ENCODE results near the gene TRIM8.

TRIM8 gene, protein sequence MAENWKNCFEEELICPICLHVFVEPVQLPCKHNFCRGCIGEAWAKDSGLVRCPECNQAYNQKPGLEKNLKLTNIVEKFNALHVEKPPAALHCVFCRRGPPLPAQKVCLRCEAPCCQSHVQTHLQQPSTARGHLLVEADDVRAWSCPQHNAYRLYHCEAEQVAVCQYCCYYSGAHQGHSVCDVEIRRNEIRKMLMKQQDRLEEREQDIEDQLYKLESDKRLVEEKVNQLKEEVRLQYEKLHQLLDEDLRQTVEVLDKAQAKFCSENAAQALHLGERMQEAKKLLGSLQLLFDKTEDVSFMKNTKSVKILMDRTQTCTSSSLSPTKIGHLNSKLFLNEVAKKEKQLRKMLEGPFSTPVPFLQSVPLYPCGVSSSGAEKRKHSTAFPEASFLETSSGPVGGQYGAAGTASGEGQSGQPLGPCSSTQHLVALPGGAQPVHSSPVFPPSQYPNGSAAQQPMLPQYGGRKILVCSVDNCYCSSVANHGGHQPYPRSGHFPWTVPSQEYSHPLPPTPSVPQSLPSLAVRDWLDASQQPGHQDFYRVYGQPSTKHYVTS

DNA sequence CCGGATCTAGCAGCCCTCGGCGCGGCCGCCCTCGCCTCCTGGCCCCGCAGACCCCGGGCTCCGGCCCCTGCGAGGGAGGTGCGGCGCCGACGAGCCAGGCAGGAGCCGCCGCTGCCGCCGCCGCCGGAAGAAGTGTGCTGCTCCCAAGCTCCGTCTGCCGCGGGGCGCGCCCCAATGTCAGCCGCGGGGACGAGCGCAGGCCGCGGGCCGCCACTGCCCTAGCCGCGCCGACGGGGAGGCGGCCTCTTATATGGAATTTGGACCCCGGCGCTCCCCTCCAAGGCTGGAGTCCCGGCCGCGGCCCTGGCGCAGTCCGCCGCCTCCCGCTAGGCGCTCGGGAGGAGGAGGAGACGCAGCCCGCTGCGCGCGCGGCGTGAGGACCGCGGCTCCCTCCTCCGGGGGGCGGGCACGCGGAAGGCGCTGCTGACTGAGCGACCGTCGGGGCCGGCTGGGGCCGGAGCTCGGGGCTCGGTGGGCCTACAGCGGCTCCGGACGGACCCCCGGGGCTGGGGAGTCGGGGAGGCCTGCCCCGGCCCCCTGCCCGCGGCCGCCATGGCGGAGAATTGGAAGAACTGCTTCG lies at the start of gene TRIM8:
Gene TRIM8 (plus strand): TSS at position 414 of the 580 bp plus-strand sequence. CDS start 139 bp downstream, at position 553.
- DNase-seq: peak; percentile 36

DNA sequence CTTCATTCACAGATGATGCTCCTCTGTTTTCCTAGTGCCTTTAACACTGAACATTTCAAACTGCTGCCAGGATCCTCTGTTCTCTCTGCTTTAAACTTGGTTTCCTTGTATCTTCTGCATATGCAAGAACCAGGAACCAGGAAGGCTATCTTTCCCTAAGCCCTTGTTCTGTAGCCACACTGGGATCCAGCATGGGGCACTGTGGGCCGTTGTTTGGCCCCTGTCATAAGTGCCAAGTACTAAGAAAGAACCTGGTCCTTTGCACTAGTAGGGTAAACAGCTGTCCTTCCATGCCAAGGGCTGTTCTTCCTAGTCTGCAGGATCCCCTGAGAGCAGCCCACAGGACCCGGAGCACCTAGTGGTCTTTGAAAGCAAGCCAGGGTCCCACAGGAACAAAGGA lies 49.0 kb upstream of the TRIM8 start:
- DNase-seq: no peak

DNA sequence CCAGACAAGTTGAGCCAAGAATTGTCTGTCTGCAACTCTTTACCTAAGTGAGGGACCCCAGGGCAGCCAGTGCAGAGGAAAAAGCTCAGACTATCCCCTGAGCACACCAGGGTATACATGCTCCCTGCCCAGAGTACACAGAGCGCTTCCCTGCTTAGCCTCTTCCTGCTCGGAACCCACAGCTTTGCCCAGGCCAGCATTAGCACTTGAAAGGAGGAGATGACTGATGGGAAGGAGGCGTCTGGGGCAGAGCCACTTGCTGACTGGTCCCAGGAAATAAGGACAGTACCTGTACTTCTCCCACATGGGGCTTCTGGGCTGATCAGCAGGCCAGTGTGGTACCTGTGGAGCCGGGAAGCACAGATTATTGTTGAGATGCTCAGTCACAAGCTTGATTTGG lies 48.4 kb upstream of the TRIM8 start:
- DNase-seq: no peak

DNA sequence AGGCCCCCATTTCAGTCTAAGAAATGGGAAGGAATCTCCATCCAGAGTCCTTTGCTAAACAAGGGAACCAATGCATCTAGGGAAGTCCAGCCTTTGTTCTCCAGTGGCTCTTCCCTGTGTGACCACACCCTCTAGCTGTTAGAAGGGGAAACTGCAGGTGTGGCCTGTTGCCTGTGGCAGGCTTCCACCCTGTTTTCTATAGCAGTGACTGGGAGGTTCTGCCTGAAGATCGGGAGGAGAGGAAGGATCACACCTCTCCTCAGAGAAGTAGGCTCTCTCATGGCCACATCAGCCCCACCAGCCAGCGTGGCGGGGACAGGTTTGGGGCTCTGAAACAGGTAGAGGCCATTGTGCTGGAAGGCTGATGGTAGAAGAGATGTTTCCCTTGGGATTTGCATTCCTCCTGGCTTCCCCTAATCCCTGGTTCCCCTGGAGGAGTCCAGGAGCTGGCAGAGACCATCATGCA lies 47.7 kb upstream of the TRIM8 start:
- DNase-seq: peak; percentile 22

DNA sequence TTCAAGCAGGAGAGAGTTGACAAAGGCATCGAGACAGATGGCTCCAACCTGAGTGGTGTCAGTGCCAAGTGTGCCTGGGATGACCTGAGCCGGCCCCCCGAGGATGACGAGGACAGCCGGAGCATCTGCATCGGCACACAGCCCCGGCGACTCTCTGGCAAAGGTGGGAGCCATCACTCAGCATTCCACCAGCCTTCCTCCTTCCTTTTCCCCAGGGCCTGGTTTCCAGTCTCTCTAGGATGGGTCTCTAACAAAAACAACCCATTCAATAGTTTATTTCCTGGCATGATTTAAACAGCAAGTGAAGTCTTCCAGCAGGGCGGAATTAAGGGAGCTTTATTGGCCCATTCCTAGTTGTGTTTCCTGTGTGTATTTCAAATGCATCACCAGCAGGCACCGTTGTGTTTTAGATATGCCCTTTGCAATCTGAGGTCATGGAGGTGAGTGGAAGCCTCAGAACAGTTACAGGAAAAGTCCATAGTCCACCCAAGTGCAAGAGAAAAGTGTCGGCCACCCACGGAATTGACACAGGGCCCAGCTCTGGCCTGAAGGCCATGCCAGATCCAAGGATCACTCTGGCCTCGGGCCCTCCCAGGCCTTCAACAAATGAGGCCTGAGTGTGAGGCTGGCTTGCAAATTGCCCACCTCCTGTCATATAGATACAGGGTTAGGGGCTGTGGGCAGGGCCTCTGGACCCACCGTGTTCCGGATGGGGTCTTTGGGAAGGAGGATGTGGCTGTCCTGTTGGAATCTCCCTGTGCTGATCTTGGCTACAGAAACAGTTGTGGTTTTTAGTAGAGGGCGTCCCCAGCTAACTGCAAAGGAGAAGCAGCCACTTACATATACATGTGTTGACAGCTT lies 46.9 kb upstream of the TRIM8 start:
- no peak for DNase-seq

DNA sequence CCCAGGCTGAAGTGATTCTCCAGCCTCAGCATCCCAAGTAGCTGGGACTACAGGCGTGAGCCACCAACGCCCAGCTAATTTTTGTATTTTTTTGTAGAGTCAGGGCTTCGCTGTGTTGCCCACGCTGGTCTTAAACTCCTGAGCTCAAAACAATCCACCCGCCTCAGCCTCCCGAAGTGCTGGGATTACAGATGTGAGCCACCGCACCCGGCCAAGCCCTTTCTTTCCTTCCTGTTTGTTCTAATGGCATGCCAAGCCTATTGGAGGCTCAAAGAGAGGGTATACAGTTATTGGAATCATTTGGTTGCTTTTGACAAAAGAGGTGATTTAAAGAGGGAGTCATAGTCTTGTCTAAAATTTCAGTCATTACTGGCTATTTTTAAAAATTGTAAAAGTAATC lies 46.0 kb upstream of the TRIM8 start:
- DNase-seq: no peak

DNA sequence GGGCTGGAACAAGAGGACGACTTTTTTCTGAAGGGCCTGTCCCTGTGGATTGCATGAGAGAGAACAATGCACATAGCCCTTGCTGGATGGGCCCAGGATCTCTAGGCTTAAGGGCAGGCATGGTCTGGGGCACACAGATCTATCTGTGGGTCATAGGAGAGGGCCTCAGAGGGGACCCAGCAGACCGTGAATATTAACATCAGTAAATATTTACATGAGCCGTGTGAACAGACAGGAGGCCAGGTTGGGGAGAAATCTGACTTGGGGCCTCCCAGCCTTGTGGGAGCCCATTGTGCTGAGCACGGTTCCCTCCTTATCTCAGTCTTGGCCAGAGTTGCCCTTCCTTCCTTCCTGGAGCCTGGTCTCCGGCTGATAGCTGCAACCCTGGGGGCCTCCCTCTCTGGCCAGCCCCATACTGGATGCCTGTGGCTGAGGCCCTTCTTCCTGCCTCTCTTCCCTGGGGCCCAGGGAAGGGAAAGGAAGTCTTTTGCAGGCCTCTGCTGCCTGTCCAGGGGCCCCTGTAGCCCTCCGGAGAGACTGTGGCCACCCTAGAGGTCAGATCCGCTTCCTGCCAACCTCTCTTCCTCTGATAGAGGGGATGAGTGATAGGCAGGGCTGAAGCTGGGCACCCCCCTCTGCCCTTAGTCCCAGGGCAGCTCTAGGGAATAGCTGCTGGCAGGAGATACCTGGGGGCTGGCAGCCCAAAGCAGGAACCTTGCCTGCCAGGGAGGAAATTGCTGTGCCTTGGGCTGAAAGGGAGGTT lies 44.5 kb upstream of the TRIM8 start:
- no peak for DNase-seq

DNA sequence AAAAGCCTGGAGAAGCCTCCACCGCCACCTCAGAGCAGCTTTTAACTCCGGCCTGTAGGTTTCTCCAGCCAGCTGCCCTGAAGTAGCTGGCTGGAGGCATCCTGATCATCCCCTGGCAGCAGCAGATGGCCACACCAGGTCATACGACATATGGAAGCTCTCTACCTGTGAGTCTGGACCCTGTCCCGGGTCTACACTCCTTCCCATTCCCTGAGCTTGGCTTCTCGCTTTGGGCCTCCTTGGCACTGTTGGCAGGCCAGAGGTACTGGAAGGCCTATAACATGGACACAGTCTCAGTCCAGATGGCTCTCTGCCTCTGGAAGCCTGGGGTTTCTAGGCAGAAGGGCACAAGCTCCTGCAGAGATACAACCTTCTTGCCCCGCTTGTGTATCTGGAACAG lies 43.5 kb upstream of the TRIM8 start:
- DNase-seq: no peak

DNA sequence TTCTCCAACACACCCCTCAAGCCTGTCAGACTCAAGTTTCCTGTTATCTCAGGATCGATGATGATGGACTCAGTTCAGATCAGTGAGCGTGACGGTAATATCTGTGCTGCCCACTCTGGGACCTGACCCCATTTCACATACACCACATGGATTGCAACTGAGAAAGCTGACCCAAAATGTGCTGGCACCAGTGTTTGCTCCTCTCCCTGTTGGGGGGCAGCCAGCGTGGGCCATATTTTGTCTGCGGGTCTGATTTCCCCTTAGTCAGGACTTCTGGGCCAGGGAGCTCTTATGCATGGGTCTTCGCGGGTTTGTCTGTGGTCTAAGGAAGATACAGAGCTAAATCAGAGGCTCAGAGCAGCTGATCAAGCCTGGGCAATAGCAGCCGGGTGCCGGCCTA lies 42.6 kb upstream of the TRIM8 start:
- DNase-seq: no peak

DNA sequence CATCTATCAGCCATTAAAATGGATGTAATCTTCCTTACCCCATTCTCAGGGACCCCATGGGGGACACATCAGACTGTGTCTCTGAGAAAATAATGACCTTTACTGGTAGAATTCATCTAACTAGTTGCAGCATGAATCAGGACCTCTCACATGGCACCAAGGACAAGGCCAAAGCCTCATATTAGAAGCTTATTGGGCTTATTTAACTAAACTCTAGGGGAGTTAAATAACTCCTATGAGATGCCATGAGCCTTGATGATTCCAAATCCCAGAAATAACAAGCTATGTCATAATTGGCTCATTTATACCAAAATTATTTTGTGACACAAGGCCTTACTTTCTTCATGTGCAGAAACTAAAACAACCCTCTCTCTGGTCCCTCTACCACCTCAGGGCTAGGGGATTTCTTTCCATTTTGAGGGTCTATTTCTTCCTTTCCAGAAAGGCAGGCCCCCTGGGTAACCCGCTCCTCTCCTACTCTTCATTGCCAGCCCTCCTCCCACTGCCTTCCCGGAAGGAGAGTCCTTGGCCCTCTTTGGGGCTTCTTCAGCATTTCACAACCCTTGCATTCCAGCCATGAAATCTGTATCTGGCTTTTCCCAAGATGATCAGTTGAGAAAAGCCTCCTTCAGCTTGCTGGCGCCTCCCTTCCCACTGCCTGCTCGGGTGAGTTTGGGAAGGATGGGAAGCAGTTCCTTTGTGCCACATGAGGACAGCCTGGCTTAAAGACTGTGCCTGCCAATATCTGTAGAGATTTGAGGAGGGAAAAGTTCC lies 41.8 kb upstream of the TRIM8 start:
- DNase-seq: no peak

DNA sequence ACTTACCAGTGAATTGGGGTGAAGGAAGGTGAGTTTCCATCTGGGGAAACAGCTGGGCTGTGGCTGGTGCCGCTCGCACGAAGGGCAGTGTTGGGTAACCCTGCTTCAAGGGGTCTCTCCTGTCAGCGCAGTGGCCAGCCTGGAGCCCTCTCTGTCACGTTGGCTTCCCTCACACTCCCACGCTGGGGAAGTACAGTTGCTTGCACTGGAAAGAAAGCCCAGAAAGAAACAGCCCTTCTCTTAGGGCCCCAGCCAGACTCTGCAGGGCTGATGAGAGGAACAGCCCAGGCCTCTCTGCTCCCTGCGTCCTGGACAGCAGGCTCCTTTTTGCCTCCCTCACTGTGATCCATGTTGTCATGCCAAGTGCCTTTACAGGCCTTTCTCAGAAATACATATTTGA lies 40.3 kb upstream of the TRIM8 start:
- DNase-seq: no peak

DNA sequence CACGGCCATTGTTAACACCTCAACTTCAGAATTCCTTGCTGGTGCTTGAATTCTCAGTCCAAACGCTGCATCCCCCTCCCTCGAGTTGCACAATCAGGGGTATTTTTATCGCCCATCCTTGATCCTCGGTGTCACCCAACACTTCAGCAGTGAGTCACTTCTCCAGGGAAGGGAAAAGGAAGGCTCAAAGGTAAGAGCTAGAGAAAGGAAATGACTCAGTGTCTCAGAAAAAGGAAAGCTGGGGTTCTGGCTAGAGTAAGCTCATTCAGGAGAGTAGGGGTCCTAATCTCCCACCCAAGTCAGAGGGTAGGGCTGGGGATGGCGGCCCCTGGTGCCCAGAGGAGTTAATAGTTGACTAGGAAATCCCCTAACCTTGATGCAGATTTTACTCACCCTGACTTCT lies 39.8 kb upstream of the TRIM8 start:
- no peak for DNase-seq

DNA sequence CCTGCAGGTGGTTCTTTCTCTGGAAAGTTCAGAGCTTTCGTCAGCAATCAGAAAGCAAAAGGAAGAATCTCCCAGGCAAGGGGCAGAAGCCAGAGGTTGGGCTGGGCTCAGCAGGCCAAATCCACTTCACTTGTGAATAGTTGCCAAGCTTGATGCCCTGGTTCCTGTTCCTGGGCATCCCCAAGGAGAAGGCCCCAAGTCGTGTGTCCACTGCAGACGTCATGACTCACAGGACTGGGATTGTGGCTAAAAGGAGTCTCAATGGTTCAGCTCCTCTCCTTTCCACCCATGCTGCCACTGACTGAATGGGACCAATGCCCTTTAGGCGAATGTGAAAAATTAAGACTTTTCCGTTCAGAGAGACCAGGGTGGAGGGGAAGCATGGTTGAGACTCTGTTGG lies 38.6 kb upstream of the TRIM8 start:
- no peak for DNase-seq

DNA sequence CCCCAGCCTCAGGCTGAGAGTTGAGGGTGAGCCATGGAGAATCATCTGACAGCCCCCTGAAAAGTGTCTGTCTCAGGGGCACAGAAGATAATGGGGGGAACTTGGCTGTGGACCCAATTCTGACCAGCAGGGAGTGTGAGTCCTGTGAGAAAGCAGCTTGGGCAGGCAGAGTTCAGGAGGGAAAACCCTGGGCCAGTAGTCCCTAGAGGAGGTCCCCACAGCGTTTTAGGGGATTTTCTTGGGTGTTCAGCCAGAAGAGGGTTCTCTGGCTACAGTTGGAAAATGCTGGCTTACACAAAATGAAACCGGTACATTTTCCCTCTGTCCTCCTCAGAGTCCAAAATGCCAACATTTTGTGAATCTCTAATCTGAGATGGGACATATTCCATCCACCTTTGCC lies 35.8 kb upstream of the TRIM8 start:
- DNase-seq: no peak

DNA sequence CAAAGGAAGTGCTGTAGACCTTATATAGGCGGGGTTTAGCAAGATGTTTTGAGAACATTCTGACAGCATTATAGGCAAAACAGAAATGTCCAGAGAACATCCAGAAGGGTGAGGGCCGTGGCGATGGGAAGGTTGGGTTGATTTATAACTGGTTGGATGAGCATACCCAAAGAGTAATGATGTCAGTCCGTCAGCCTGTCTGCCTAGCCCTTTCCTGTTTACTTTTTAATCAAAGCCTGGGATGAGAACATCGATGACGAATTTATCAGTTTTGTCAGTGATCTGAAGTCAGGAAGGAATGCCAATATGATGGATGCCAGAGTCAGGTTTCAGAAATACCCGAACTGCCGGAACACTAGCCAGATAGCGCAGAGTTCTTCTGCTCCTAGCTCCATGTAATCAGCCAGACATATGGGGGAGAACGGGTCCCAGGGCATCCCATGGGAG lies 33.8 kb upstream of the TRIM8 start:
- DNase-seq: no peak

DNA sequence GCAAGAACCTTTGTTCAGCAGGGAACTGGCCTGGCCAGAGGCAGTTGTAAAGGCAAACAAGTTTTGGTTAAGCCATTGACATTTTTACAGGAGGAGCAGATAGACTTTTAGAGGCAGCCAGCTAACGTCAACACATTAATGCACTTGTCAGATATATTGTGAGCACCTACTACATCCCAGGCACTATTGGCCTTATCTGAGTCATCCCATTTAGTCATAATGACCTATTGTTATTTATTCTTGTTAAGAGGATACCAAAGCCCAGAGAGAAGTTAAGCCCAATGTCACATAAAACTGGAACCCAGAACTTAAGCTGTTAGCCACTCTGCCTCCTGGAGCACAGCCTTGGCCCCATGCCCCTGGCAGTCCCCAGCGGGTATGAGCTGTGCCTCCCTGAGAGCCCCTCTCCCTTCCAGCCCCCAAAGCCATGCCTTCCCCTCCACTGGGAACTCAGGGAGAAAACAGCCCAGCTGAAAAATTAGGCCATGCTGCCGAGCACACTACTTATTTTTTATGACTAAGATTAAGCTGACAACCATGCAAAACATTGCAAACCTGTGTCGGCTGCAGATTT lies 32.7 kb upstream of the TRIM8 start:
- DNase-seq: no peak

DNA sequence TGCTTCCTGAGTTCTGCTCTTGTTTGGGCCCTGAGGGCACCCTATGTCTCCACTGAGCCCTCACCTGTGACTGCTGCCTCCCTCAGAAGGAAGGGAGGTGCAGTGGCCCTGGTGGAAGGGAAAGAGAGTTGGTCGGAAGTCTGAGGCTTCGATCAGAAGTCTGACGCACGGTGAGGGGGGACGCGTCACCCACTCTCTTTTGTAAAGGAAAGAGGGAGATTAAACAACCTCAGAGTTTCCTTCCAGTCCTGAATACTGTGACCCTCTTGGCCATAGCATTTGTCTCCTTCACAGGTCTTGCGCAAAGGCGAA lies 31.4 kb upstream of the TRIM8 start:
- DNase-seq: no peak

DNA sequence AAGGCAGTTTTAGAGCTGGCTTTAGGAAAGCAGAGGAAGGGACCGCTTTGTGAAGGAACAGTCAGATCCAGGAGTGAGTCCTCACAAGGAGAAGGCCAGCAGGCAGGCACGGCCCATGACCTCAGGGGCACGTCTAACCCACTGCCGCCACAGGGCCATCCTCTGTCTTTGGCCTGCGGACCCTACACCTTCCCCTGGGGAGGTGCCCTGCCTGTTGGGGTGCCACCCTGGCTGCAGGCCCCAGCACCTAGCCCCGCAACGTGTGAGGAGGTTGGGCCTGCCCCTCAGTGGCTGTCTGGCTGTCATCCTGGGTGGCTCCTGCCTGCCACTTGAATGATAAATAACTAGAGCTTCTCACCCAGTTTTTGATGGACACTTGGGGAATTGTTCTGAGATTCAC lies 31.0 kb upstream of the TRIM8 start:
- no peak for DNase-seq

DNA sequence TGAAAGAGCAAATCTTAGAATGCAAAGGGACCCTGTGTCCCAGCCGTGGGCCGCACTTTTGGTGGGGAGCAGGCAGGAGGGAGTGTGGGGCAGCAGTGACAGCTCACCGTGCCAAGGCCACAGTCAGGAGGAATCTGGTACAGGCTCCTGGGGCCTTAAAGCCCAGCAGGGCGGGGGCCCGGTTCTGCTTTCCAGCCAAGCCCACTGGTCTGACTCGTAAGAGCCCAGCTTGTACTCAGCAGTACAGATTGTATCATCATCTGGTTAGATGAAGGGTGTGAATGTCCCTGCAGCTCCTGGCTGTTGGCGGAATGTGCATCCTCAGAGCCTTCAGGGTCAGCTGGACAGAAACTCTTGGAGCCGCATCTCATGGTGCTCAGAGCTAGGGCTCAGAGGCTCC lies 30.5 kb upstream of the TRIM8 start:
- DNase-seq: no peak

DNA sequence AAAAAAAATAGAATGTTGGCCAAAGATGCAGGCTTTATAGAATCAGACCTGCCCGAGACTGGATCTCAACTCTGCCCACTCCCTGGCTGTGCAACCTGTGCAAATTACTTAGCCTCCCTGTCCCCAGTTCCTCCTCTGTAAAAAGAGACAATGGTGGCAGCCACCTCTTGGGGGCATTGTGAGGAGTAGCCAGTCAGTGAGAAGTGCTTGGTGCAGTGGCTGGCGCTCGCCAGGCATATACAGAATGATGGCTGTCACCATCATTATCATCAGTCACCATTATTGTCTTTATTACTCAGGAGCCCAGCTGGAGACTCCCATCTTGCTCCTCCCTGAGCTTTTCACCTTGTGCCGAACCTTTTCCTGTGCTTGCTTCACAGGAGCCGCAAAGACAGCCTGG lies 29.4 kb upstream of the TRIM8 start:
- DNase-seq: no peak

DNA sequence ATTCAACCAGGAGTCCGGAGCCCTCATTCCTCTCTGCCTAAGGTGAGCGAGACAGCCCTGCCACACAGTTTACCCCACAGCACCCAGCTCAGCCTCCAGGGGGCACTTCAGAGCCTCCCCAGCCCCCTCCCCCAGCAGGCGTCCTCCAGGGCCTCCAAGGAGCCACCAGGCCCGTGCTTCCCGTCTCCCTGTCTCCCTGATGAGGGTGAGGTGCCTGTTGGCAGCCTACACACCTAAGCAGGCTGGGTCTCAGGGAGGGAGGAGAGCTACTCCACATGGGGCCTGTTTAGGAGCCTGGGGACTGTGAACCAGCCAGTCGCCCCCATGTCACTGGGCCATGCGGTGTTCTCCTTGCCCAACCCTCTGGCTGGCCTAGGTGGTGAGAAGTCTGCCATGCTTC lies 28.9 kb upstream of the TRIM8 start:
- no peak for DNase-seq
